ENCODE data around the gene GSE1. TPM values are rescaled to one million over a fixed set of nuclear protein-coding genes. Genes with fewer than 3 reads are reported as not detected.

Gene GSE1
- polyA plus RNA-seq, 3 donors = 20.2 to 85.3 (median 55.9) TPM

DNA sequence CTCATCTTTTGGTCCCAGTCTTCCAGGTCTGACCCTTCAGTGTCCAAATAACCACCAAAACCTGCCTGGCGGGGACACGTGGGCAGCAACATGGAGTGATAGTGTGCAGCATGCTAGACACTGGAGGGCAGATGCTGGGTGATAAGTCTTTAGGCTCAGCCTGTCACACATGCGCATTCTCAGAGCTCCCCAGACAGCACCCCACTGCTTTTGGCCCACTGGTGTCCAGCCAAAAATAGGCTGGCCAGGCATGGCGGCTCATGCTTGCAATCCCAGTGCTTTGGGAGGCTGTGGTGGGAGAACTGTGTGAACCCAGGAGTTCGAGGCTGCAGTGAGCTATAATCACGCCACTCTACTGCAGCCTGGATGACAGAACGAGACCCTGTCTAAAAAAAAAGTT lies 63.3 kb downstream of the GSE1 start:
- WGBS, 3 donors = 93 to 96% (median 95%) methylated on average over 7 of the region's 7 CpGs
- no peak overlapping the region for H3K27ac ChIP-seq (ENCODE audit: low read depth, low read length)

DNA sequence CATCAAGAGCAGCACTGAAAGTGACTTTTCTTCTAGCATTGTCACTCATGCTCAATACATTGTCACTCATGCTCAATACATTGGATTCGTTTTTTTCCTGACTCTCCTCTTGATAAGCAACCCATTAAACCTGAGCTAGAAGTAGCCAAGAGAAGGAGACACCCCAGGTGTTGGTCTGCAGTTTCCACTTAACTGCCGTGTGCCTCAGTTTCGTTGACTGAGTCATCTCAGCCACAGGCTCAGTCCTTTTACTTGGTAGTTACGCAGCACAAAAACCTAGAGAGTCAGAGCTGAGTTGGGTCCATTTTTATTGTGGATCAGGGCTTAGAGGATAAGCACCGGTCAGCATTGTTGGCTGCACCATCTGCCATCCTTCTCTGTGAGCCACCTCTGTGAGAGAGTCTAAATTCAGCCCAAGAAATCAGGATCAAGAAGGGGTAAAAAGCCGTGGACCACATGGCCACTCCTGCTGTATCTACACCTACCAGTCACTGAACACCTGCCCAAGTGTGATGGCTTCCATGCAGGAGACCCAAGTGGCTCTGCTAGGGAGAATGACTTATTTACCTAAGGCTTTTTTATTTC lies 64.4 kb downstream of the GSE1 start:
- no peak overlapping the region for H3K27ac ChIP-seq (ENCODE audit: low read depth, low read length)
- WGBS, 3 donors = 75 to 84% (median 82%) methylated on average over 6 of the region's 6 CpGs

- WGBS, 3 donors = 61 to 84% (median 82%) methylated on average over 8 of the region's 8 CpGs
- H3K27ac ChIP-seq (ENCODE audit: low read depth, low read length) = no peak overlapping the region
Observed at GRCh38 chr16:85678016-85678415, 64.9 kb downstream of the GSE1 start.

GRCh38 chr16:85678821-85679220 lies 65.7 kb downstream of the GSE1 start:
- WGBS, 3 donors = 68 to 96% (median 91%) methylated on average over 5 of the region's 5 CpGs
- H3K27ac ChIP-seq (ENCODE audit: low read depth, low read length) = no peak overlapping the region

GRCh38 chr16:85679870-85680269 lies 66.7 kb downstream of the GSE1 start:
- 90 to 96% (median 94%) methylated on average over 6 of the region's 6 CpGs for WGBS, 3 donors
- no peak overlapping the region for H3K27ac ChIP-seq (ENCODE audit: low read depth, low read length)

- whole genome bisulfite sequencing, 3 donors = 83 to 90% (median 89%) methylated on average over 6 of the region's 6 CpGs
- no peak overlapping the region for H3K27ac ChIP-seq (ENCODE audit: low read depth, low read length)
Observed at GRCh38 chr16:85680352-85680944, 67.3 kb downstream of the GSE1 start.

GRCh38 chr16:85681255-85681654 lies 68.1 kb downstream of the GSE1 start:
- WGBS, 3 donors = 77 to 88% (median 86%) methylated on average over 8 of the region's 8 CpGs
- no peak overlapping the region for H3K27ac ChIP-seq (ENCODE audit: low read depth, low read length)

GRCh38 chr16:85682516-85682915 lies 69.4 kb downstream of the GSE1 start:
- 83 to 91% (median 88%) methylated on average over 9 of the region's 9 CpGs for WGBS, 3 donors
- no peak overlapping the region for H3K27ac ChIP-seq (ENCODE audit: low read depth, low read length)

DNA sequence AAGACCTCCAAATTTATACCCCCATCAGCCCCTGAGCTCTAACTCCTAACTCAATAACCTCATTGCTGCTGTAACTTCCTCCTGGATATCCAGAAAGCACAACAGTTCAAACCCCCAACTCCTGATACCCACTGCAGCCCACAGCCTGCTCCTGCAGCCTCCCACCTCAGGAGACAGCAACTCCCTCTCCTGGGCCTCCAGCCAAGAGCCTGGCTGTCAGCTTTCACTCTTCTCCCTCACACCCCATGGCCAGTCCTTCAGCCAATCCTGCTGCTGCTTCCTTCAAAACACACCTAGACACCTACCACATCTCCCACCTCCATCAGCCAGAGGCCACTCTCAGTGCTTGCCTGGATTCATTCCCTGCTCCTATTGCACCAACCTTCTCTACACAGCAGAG lies 70.2 kb downstream of the GSE1 start:
- no peak overlapping the region for H3K27ac ChIP-seq (ENCODE audit: low read depth, low read length)

DNA sequence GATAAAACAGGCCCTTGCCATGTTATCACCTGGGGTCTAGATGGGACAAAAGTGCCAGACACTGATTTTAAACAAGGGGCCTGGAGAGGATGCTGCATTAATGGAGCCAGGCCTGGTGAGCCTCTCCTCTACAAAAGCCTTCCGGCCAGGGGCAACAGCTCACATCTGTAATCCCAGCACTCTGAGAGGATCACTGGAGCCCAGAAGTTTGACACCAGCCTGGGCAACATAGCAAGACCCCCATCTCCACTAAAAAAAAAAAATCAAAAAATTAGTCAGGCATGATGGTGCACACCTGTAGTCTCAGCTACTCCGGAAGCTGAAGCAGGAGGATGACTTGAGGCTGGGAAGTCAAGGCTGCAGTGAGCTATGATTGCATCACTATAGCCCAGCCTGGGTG lies 72.1 kb downstream of the GSE1 start:
- no peak overlapping the region for H3K27ac ChIP-seq (ENCODE audit: low read depth, low read length)
- whole genome bisulfite sequencing, 3 donors = 91 to 95% (median 95%) methylated on average over 2 of the region's 2 CpGs

GRCh38 chr16:85686912-85687591 lies 73.9 kb downstream of the GSE1 start:
- WGBS, 3 donors = 78 to 90% (median 83%) methylated on average over 15 of the region's 15 CpGs
- no peak overlapping the region for H3K27ac ChIP-seq (ENCODE audit: low read depth, low read length)

- H3K27ac ChIP-seq (ENCODE audit: low read depth, low read length) = no peak overlapping the region
- 74 to 85% (median 76%) methylated on average over 44 to 49 of the region's 49 CpGs for whole genome bisulfite sequencing, 3 donors
Observed at GRCh38 chr16:85687651-85688471, 74.7 kb downstream of the GSE1 start.

GRCh38 chr16:85688586-85689284 lies 75.6 kb downstream of the GSE1 start, which contains the start of gene GINS2:
TSS of gene GINS2 (minus strand) at chr16:85688954. CDS start at chr16:85688898, 56 bp downstream.
- no peak within 1 kb of the TSS for H3K27ac ChIP-seq (ENCODE audit: low read depth, low read length)

DNA sequence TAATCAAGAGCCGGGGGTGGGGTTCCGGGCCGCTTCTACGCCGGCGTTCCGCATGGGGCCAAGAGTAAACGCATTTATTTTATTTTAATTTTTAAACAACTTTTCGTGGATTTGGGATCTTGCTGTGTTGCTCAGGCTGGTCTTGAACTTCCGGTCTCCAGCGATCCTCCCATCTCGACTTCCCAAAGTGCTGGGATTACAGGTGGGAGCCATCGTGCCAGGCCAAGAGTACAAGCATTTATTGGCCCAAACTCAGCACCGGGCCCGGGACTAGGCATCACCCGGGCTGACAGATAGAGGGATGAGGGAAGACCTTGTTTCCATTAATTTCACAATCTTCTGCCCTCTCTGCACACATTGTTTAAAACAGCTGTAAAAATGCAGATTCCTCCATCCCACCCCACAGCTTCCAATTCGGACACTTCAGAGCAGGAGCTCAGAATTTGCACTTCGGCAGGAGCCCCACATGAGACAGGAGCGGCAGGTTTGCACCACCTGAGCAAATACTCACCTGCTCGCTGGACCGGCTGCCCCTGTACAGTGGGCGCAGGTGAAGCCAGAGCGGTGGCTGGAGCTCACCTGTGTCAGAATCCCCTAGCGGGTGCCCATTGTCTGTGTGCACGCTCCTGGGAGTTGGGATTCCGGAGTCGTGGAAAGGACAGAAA lies 76.3 kb downstream of the GSE1 start:
- 16 to 41% (median 38%) methylated on average over 27 of the region's 27 CpGs for WGBS, 3 donors
- no peak overlapping the region for H3K27ac ChIP-seq (ENCODE audit: low read depth, low read length)

More at GRCh38 chr16:85688586-85689284, 75.6 kb downstream of the GSE1 start, which contains the start of gene GINS2:
- WGBS, 3 donors = 1% methylated on average over 74 to 86 of the region's 86 CpGs

DNA sequence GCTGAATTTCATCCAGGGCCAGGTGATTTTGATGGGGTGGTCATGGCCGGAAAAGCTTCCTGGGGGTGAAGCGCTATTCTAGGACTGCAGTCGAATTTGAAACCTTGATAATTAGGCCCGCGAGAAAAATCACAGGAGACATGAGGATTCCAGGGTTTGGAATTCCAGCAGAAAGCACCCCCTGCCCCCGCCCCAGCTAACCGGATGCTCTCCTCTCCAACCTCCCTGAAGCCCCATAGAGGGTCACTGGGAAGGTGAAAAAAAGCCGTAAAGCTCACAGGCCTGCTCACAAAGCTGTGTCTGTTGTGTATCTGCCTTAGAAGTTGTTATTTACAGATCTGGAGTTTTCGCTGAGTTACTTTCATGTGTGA lies 76.8 kb downstream of the GSE1 start:
- H3K27ac ChIP-seq (ENCODE audit: low read depth, low read length) = no peak overlapping the region
- WGBS, 3 donors = 45 to 68% (median 58%) methylated on average over 9 of the region's 9 CpGs

- WGBS, 3 donors = 24 to 49% (median 48%) methylated on average over 7 of the region's 7 CpGs
- no peak overlapping the region for H3K27ac ChIP-seq (ENCODE audit: low read depth, low read length)
Observed at GRCh38 chr16:85690469-85691064, 77.4 kb downstream of the GSE1 start.

DNA sequence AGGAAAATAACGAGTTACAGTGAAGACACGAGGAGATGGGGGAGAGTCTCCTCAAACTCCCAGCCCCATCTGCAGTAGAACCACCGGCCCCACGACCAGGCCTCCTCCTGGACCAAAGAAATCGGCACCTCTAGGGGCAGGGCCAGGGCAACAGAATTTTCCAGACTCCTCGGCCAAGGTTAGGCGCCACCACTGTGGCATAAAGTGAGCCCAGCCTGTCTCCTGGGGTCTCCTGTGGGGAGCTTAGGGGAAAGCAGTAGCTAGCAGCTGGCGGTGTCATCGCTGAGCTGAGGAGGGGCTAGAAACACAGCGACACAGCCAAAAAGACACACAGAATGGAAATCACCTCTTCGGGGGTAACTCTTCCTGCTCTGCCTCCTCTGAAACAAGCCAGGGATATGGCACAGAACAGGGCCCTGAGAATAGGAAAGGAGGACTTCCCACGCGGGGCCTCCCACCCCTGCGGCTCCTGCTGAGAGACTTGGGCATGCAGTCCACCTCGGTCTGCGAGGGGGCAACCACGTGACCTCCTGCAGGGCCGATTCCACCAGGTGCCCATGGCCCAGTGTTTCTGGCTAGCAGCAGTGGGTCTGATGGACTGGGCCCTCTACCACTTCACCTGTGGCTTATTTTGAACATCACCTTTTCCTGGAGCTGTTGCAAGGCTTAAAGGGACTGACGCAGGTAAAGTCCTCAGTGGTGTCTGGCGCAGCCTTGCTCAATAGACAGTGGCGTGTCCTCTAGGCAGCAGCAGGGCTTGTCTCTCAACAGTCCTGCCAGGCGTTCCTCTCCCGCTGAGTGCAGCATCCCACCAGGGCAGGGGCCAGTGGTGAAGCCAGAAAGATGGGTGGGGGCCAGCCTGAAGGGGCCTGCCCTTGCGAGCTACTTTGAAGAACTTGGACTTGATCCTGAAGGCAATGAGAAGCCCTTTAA lies 82.3 kb downstream of the GSE1 start:
- 75 to 77% (median 75%) methylated on average over 24 of the region's 24 CpGs for WGBS, 3 donors
- no peak overlapping the region for H3K27ac ChIP-seq (ENCODE audit: low read depth, low read length)

Measured in adipose tissue (tissue), 3 donors.